Tibial nerve (tissue), 3 donors: ENCODE results near the gene SPSB3.

ENCODE experiments used
- EP300 ChIP-seq, 2 donors: sonication (generic); formaldehyde crosslinking; IDR thresholded peaks; one replicate each; pipeline ENCODE4 v1.6.1; 2017; ENCODE audit warnings: antibody characterized with exemption in 2 of 2, mild to moderate bottlenecking in 1 of 2
- POLR2A ChIP-seq, 2 donors: fragments of 450-650 bp; IDR thresholded peaks; one replicate each; pipeline ENCODE4 v1.6.1; 2017; ENCODE audit warnings: antibody characterized with exemption in 2 of 2, mild to moderate bottlenecking in 2 of 2, moderate library complexity in 2 of 2

GRCh38 chr16:1794221-1794871 lies 12.0 kb upstream of the SPSB3 start:
- TF ChIP-seq EP300 (IDR thresholded peaks at IDR 0.05) = no peak
- TF ChIP-seq POLR2A (IDR thresholded peaks at IDR 0.05) = no peak
